Stimulated activated CD8-positive, alpha-beta memory T cell treated with anti-CD3 and anti-CD28 coated beads, Interleukin-2, amount 100 ng/mL, for 1 hour (primary cell): ENCODE measurements around the gene PHLDB3.
"Not testable (repeated sequence)": the region's sequence is repeated elsewhere in the genome, so short reads cannot be mapped to it uniquely, and the experiment has no call there.

ENCODE experiments used
- DNase-seq, 2 donors: peaks; one replicate each; pipeline ENCODE4 v3.0.0-alpha.2; 2020; ENCODE audit warnings: low read depth in 2 of 2

Gene PHLDB3

DNA sequence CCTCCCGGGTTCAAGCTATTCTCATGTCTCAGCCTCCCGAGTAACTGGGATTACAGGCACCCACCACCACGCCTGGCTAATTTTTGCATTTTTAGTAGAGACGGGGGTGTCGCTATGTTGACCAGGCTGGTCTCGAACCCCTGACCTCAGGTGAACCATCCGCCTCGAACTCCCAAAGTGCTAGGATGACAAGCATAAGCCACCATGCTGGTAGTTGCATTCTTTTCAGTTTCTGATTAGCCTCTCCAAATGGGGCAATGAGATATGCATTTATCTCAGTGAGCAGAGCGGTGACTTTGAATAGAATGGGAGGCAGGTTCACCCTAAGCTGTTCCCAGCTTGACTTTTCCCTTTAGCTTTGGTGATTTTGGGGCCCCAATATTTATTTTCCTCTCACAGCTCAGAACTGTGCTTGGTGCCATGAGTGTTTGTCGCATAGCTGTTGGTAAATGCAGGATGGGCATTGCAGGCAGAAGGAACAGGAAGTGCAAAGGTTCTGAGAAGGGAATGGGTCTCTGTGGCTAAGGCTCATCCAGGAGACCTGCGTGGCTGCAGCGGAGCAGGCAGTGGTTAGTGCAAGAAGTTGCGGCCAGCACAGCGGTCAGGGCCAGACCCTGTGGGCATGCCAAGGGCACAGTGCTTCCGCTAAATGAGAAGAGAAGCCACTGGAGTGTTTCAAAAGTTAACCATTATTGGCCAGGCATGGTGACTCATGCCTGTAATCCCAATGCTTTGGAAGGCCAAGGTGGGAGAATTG is 59.8 kb downstream of the PHLDB3 start:
- DNase-seq, result no peak

DNA sequence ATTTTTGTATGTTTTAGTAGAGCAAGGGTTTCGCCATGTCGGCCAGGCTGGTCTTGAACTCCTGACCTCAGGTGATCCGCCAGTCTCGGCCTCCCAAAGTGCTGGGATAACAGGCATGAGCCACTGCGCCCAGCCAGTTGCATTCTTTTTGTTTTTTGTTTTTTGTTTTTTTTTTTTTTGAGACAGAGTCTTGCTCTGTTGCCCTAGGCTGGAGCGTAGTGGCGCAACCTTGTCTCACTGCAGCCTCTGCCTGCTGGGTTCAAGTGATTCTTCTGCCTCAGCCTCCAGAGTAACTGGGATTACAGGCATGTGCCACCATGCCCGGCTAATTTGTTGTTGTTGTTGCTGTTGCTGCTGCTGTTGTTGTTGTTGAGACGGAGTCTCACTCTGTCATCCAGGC is 60.5 kb downstream of the PHLDB3 start:
- not testable (repeated sequence) for DNase-seq

DNA sequence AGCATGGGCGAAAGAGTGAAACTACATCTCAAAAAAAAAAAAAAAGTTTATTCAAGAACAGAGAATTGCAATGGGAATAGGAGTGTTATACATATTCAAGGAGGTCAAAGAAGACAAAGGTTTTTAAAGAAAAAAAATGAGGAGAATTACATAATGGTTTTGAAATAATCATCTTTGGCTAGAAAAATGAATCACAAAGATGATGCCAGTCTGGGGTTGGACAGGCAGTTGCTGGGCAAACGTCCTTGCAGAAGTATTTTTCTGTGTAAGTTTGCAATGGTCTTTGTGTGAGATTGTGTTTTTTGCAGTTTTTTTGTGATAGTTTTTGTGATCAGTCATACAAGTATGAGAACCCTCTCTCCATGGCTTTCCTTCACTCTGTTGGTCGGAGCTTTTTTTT is 62.8 kb downstream of the PHLDB3 start:
- DNase-seq, result no peak

DNA sequence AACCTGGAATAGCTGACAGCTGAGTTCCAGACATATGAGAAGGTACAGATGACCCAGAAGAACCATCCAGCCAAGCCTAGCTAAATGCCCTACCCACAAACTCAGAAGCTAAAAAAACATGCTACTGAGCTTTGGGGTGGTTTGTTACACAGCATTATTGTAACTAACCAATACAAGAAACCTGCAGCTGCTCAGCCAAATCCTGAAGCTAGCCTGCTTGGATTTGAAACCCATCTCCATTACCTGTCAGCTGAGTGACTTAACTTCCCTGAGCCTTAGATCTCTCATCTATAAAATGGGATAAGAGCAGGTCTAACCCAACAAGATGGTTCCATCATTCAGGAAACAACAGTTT is 64.9 kb downstream of the PHLDB3 start:
- DNase-seq, result no peak

DNA sequence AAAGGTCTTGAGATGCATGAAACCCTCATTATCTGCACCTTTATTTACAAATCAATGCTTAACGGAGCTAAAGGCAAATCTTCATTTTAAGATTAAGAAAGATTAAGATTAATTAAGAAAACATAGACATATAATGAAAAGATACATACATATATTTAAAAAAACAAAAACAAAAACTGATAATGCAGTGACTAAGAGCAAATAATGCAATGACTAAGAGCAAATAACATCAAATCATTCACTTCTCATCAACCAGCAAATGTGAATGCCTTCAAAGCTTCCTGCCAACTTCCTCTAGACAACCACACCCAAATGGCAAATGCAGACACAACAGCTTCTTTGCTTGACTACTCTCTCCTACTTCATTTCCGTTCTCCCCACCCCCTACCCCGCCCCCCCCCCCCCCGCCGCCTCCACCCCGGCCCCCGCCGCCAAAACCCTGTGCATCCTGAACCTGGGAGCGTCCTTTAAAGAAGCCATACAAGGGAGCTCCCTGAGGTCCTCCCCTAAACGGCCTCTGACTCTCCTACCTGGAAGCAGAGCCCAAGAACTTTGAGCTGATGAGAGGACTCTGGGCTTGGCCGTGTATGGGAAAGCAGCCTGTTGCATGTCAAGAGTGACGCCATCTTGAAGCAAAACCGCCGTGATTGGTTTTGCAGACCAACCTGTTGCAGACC is 65.4 kb downstream of the PHLDB3 start:
- no peak for DNase-seq

DNA sequence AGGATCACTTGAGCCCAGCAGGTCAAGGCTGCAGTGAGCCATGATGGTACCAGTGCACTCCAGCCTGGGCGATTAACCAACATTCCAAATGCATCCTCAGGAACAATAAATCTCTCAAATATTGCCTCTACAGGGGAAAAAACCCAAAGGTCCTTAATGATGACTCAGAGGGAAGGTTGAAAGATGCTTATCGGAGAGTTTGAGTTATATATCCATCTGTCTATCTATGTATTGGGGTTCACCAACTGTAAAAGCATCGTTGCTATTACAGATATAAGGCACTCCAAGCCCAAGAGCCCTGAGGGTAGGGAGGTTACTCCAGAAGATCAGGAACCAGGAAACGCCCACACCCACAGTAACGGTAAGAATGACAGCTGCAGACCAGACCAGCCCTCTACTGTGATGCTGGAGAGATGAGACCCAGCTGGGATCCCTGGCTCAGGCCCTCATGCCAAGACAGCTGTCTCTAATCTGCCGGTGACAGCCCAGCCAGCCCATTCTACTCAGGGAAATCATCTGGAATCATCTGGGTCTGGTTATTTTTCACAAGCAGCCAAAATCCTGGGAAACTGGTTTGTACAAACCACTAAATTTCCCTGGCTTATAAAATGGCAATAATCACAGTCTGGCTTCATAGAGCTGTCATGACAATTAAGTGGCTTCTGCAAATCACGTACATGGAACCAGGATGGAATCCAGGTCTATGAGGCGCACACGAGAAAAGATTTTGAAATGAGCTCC is 66.1 kb downstream of the PHLDB3 start:
- DNase-seq, result no peak

DNA sequence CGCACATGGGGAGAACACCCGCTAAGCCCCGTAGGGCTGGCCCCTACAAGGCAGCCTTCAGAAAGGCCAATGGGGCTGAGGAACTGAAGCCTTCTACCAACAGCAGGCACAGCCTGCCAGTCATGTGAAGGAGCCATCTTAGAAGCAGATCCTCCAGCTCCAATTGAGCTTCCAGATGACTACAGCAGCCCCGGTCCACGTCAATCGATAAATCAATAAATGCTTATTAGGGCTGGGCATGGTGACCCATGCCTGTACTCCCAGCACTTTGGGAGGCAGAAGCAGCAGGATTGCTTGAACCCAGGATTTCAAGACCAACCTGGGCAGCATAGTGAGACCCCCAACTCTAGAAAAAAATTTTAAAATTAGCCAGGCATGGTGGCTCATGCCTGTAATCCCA is 66.8 kb downstream of the PHLDB3 start:
- no peak for DNase-seq

DNA sequence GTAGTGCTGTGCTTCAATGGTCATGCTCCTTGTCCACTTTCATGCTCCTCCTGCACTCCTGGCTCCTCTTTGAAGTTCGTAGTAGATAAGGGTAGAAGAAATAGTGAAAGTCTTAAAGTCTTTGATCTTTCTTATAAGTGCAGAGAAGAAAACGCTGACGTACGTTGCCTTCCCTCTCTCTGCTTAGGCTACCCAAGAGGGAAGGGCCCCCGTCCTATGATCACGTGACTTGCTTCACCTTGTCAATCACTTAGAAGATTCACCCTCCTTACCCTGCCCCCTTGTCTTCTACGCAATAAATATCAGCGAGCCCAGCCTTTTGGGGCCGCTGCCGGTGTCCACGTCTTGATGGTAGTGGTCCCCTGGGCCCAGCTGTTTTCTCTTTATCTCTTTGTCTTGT is 67.3 kb downstream of the PHLDB3 start:
- not testable (repeated sequence) for DNase-seq

DNA sequence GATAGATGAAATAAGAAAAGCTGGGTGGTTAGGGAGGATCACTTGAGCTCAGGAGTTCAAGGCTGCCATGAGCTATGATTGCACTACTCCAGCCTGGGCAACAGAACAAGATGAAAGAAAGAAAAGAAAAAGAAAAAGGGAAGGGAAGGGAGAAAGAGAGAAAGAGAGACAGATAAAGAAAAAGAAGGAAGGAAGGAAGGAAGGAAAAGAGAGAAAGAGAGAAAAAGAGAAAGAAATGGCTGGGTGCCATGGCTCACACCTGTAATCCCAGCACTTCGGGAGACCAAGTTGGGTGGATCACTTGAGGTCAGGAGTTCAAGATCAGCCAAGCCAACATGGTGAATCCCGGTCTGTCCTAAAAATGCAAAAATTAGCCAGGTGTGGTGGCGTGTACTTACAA is 68.8 kb downstream of the PHLDB3 start:
- no peak for DNase-seq

DNA sequence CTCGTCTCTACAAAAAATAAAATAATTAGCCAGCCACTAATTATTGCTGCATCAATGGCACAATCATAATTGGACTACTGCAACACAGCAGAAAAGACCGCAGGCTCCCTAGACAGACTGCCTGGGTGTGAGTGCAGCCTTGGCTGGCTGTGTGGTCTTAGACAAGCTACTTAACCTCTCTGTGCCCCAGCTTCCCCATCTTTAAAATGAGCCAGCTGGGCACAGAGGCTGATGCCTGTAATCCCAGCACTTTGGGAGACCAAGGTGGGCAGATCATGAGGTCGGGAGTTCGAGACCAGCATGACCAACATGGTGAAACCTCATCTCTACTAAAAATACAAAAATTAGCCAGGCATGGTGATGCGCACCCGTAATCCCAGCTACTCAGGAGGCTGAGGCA is 70.9 kb downstream of the PHLDB3 start:
- DNase-seq, result no peak

DNA sequence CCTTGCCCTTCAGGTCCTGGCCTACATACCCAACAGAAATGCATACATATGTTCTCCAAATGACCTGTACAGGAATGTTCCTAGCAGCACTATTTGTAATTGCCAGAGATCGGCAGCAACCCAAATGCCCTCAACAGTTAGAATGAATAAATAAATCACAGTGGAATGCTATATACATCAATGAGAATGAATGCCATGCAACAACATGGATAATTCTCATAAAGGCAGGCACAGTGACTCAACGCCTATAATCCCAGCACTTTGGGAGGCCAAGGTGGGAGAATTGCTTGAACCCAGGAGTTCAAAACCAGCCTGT is 71.2 kb downstream of the PHLDB3 start:
- DNase-seq, result no peak

DNA sequence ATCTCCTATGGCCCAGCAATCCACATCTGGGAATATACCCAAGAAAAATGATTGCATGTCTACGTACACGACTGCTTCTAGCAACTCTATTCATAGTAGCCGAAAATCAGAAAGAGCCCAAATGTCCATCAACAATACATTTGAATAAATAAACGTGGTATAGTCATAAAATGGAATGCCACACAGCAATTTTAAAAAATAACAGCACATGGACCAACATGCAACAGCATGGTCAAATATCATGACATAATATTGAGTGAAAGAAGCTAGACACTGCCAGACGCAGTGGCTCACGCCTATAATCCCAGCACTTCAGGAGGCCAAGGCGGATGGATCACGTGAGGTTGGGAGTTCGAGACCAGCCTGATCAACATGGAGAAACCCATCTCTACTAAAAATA is 73.6 kb downstream of the PHLDB3 start:
- no peak for DNase-seq

DNA sequence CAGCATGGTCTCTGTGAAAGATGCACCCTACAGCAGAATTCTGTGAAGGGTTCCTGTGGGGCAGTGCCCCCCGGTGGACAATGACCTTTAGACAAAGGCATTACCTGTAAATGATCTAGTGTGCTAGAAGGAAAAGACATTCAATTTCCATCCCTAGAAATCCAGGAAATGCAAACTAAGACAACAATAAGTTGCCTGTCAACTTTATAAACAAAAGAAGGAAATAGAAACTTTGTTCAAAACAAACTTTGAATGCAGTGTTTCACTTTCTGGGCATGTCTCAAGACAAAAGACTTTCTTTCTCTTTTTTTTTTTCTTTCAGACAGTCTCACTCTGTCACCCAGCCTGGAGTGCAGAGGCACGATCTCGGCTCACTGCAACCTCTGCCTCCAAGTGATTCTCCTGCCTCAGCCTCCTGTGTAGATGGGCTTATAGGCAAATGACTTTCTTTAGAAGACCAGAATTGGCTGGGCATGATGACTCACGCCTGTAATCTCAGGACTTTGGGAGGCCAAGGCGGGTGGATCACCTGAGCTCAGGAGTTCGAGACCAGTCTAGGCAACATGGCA is 74.3 kb downstream of the PHLDB3 start:
- DNase-seq, result no peak

DNA sequence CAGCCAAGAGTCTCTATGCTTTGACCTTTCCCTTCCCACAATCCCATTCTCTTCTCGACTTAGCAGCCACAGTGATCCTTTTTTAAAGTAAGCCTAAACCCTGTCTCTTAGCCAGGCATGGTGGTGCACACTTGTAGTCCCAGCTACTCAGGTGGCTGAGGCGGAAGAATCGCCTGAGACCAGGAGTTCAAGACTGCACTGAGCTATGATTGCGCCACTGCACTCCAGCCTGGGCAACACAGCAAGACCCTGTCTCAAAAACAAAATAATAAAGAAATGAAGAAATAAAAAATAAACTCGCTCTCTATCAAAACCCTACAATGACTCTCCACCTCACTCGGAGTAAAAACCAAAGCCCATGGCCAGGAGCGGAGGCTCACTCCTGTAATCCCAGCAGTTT is 75.2 kb downstream of the PHLDB3 start:
- no peak for DNase-seq

DNA sequence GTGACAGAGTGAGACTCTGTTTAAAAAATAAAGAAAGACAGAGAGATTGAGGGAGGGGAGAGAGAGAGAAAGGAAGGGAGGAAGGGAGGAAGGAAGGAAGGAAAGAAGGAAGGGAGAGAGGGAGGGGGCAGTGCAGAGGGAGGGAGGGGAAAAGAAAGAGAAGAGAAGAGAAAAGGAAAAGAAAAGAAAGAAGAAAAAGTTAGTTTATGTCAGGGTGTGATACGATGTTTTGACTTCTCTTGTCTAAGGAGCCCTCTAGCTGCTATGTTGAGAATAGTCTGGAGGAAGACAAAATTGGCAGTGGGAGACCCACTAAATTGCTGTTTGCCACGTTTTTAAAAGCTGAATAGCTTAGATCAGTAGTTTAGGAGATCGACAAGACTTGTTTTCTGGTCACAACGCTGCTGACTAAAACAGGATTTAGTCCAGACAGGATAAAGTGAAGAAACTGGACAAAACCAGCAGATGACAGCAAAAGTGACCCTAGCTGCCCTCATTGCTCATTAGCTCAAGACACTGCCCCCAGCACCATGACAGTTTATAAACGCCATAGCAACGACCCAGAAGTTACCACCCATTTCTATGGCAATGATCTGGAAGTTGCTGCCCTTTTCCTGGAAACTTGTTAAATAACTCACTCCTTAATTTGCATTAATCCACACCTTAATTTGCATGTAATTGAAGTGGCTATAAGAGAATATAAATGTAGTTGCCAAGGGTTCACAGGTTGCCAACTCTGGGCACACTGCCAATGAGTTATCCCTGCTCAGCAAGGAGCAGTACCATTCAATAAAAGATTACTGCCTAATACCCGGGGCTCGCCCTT is 78.8 kb downstream of the PHLDB3 start:
- no peak for DNase-seq
